HTERT RPE-1 (cell line): ENCODE results near the gene TTLL11.

Experiments
- in situ Hi-C: fragments of 300-500 bp; cut with MboI; formaldehyde crosslinking; loops from 4 replicates; pipeline ENCODE4 v1.14.3; 2020; ENCODE audit warnings: low sequenced_read_pairs

The TTLL11 gene

GRCh38 chr9:121821326-121821725, 271.8 kb downstream of the TTLL11 start:
- in situ Hi-C loops = no loop called here

GRCh38 chr9:121820286-121821005, 272.7 kb downstream of the TTLL11 start:
- in situ Hi-C loops = no loop called here

GRCh38 chr9:121819428-121820231, 273.5 kb downstream of the TTLL11 start:
- in situ Hi-C loops = no loop called here

GRCh38 chr9:121818841-121819427, 274.2 kb downstream of the TTLL11 start:
- in situ Hi-C loops = no loop called here

GRCh38 chr9:121818016-121818661, 275.0 kb downstream of the TTLL11 start:
- in situ Hi-C loops = no loop called here

- in situ Hi-C loops = no loop called here
These were observed 275.6 kb downstream of the TTLL11 start for GRCh38 chr9:121817476-121817875.

GRCh38 chr9:121816845-121817450, 276.2 kb downstream of the TTLL11 start:
- in situ Hi-C loops = no loop called here

GRCh38 chr9:121816449-121816817, 276.7 kb downstream of the TTLL11 start:
- in situ Hi-C loops = no loop called here

GRCh38 chr9:121815546-121816448, 277.3 kb downstream of the TTLL11 start:
- in situ Hi-C loops = no loop called here

- in situ Hi-C loops = no loop called here
These were observed 278.0 kb downstream of the TTLL11 start for GRCh38 chr9:121815084-121815483.

GRCh38 chr9:121814594-121814993, 278.5 kb downstream of the TTLL11 start:
- in situ Hi-C loops = no loop called here

- in situ Hi-C loops = no loop called here
These were observed 279.4 kb downstream of the TTLL11 start for GRCh38 chr9:121813519-121814210.

GRCh38 chr9:121812159-121812735, 280.9 kb downstream of the TTLL11 start:
- in situ Hi-C loops = no loop called here

GRCh38 chr9:121811751-121812150, 281.4 kb downstream of the TTLL11 start:
- in situ Hi-C loops = no loop called here

GRCh38 chr9:121811140-121811539, 282.0 kb downstream of the TTLL11 start:
- in situ Hi-C loops = no loop called here

- in situ Hi-C loops = no loop called here
These were observed 282.6 kb downstream of the TTLL11 start for GRCh38 chr9:121810489-121810888.

- in situ Hi-C loops = no loop called here
These were observed 283.6 kb downstream of the TTLL11 start for GRCh38 chr9:121809356-121810050.

- in situ Hi-C loops = no loop called here
These were observed 284.3 kb downstream of the TTLL11 start for GRCh38 chr9:121808781-121809180.
